WTC11 (cell line): ENCODE results near the gene NCKAP5. TPM values are rescaled to one million over a fixed set of nuclear protein-coding genes. Genes with fewer than 3 reads are reported as not detected.

Source experiments
- ATAC-seq: fragments of 200-7000 bp; cut with Tn5 transposase; 2 replicates; pipeline ENCODE4 v1.10.0; 2021; ENCODE audit warnings: mild to moderate bottlenecking, moderate library complexity
- CTCF ChIA-PET: fragments of 300-600 bp; sonication (Branson Sonifier 250); formaldehyde crosslinking; loops from one replicate; lab custom pipeline; 2021; ENCODE audit warnings: antibody characterized with exemption; lab: Charles Lee
- POLR2A ChIA-PET: fragments of 350-600 bp; sonication (Branson Sonifier 250); formaldehyde crosslinking; loops from one replicate; lab custom pipeline; 2021; ENCODE audit warnings: antibody characterized with exemption; lab: Charles Lee
- DNase-seq: peaks from one replicate; pipeline ENCODE4 v3.0.0; 2021; ENCODE audit warnings: low spot score
- H3K27ac Mint-ChIP-seq: 2 replicates; pipeline ENCODE4 v1.8.0; 2021; ENCODE audit warnings: mixed read lengths
- H3K27me3 Mint-ChIP-seq: 2 replicates; pipeline ENCODE4 v1.8.0; 2021; ENCODE audit warnings: low read depth, mild to moderate bottlenecking, moderate library complexity, mixed read lengths
- H3K36me3 Mint-ChIP-seq: 2 replicates; pipeline ENCODE4 v1.8.0; 2021; ENCODE audit warnings: mixed read lengths
- H3K4me1 Mint-ChIP-seq: 2 replicates; pipeline ENCODE4 v1.8.0; 2022; ENCODE audit warnings: mixed read lengths
- H3K4me3 Mint-ChIP-seq: 2 replicates; pipeline ENCODE4 v1.8.0; 2021; ENCODE audit warnings: mild to moderate bottlenecking, moderate library complexity, mixed read lengths
- H3K9me3 Mint-ChIP-seq: 2 replicates; pipeline ENCODE4 v1.8.0; 2021; ENCODE audit warnings: mixed read lengths
- AR ChIP-seq: fragments of 250-450 bp; sonication (Bioruptor Pico); IDR thresholded peaks from 2 replicates; pipeline ENCODE4 v1.9.0; 2021; ENCODE audit warnings: mild to moderate bottlenecking
- ARID4B ChIP-seq: sonication (generic); formaldehyde crosslinking; IDR thresholded peaks from 2 replicates; pipeline ENCODE4 v1.8.0; 2023; ENCODE audit warnings: missing genetic modification reagents, mild to moderate bottlenecking, borderline replicate concordance
- CDX4 ChIP-seq: fragments of 250-450 bp; sonication (Bioruptor Pico); IDR thresholded peaks from 2 replicates; pipeline ENCODE4 v1.9.0; 2021; ENCODE audit warnings: moderate library complexity, mild to moderate bottlenecking, inconsistent platforms, borderline replicate concordance
- E2F5 ChIP-seq: sonication (generic); formaldehyde crosslinking; IDR thresholded peaks from 2 replicates; pipeline ENCODE4 v1.8.1; 2022; ENCODE audit warnings: mild to moderate bottlenecking, moderate library complexity, missing genetic modification reagents
- MLX ChIP-seq: sonication (generic); formaldehyde crosslinking; IDR thresholded peaks from 2 replicates; pipeline ENCODE4 v1.8.1; 2023; ENCODE audit warnings: mild to moderate bottlenecking, missing genetic modification reagents, moderate library complexity
- NFE2L1 ChIP-seq: sonication (generic); formaldehyde crosslinking; IDR thresholded peaks from 2 replicates; pipeline ENCODE4 v1.8.1; 2023; ENCODE audit warnings: missing genetic modification reagents
- NR3C1 ChIP-seq: sonication (generic); formaldehyde crosslinking; conservative IDR thresholded peaks from 2 replicates; pipeline ENCODE4 v1.8.1; 2023; ENCODE audit warnings: low read depth, mild to moderate bottlenecking, missing genetic modification reagents
- TEAD4 ChIP-seq: sonication (generic); formaldehyde crosslinking; IDR thresholded peaks from 2 replicates; pipeline ENCODE4 v1.8.0; 2022; ENCODE audit warnings: mild to moderate bottlenecking, missing genetic modification reagents
- USF2 ChIP-seq: sonication (generic); formaldehyde crosslinking; IDR thresholded peaks from 2 replicates; pipeline ENCODE4 v1.8.1; 2023; ENCODE audit warnings: mild to moderate bottlenecking, missing genetic modification reagents, moderate library complexity
- ZNF425 ChIP-seq: fragments of 250-450 bp; sonication (Bioruptor Pico); conservative IDR thresholded peaks from 2 replicates; pipeline ENCODE4 v1.9.0; 2021; ENCODE audit warnings: mild to moderate bottlenecking
- total RNA-seq: library from RNA; stranded (reverse); gene quantifications from 3 replicates; pipeline ENCODE4 v1.2.3, GENCODE V29; 2021

Gene NCKAP5
- total RNA-seq, 1 experiment from 2014 or later = 0.55 TPM

- no peak for TF ChIP-seq E2F5 (CRISPR knock-in tag)
- no peak for TF ChIP-seq NR3C1 (CRISPR knock-in tag)
- TF ChIP-seq ZNF425 (CRISPR knock-in tag) = no peak
- TF ChIP-seq, all 79 proteins: peak for 0
- no peaks in the 10 kb centered on the region for H3K9me3 Mint-ChIP-seq
- no peak overlapping the region for H3K4me3 Mint-ChIP-seq
- ATAC-seq (no peak), DNase-seq (no peak)
- H3K27me3 Mint-ChIP-seq = no peaks in the 10 kb centered on the region
- ChIA-PET POLR2A (no interaction called here), CTCF (no interaction called here)
- no peaks in the 10 kb centered on the region for H3K4me1 Mint-ChIP-seq
- no peaks in the 10 kb centered on the region for H3K36me3 Mint-ChIP-seq
- H3K27ac Mint-ChIP-seq = no peak overlapping the region
Observed at GRCh38 chr2:132795220-132795619, 773.0 kb downstream of the NCKAP5 start.

- no peak for DNase-seq
- no peak for ATAC-seq
- H3K27ac Mint-ChIP-seq = no peak overlapping the region; the same call in 1 of the 2 replicates
- no peak overlapping the region for H3K4me3 Mint-ChIP-seq
- ChIA-PET POLR2A (no interaction called here), CTCF (no interaction called here)
- no peaks in the 10 kb centered on the region for H3K9me3 Mint-ChIP-seq
- no peaks in the 10 kb centered on the region for H3K4me1 Mint-ChIP-seq
- no peaks in the 10 kb centered on the region for H3K36me3 Mint-ChIP-seq
- no peaks in the 10 kb centered on the region for H3K27me3 Mint-ChIP-seq
- TF ChIP-seq USF2 (CRISPR knock-in tag) (no peak), AR (CRISPR knock-in tag) (no peak), NFE2L1 (CRISPR knock-in tag) (no peak), MLX (no peak)
Observed at GRCh38 chr2:132793532-132793931, 774.7 kb downstream of the NCKAP5 start.

GRCh38 chr2:132790207-132790785 is 778.0 kb downstream of the NCKAP5 start:
- ATAC-seq = no peak
- no peaks in the 10 kb centered on the region for H3K9me3 Mint-ChIP-seq
- H3K4me3 Mint-ChIP-seq = no peak overlapping the region
- no peak overlapping the region for H3K27ac Mint-ChIP-seq
- ChIA-PET POLR2A (no interaction called here), CTCF (interaction anchor here (1.2 kb wide), 1 partner anchor 243 kb away, joined by 3 read pairs; no protein-coding TSS in a partner anchor)
- no peaks in the 10 kb centered on the region for H3K36me3 Mint-ChIP-seq
- H3K4me1 Mint-ChIP-seq = no peaks in the 10 kb centered on the region
- no peaks in the 10 kb centered on the region for H3K27me3 Mint-ChIP-seq
- DNase-seq = no peak
- no peak for TF ChIP-seq ARID4B (CRISPR knock-in tag)
- TF ChIP-seq CDX4 (CRISPR knock-in tag) = no peak
- TF ChIP-seq AR (CRISPR knock-in tag) = no peak
- TF ChIP-seq ZNF425 (CRISPR knock-in tag) = no peak
- no peak for TF ChIP-seq NR3C1 (CRISPR knock-in tag)
- TF ChIP-seq TEAD4 (CRISPR knock-in tag) = no peak
